GM19193 (cell line): ENCODE measurements around the gene PCDH9.

Source experiments
- POLR2A ChIP-seq: IDR thresholded peaks from 4 replicates; pipeline ENCODE4 v1.6.1; 2011; ENCODE audit not compliant: insufficient read depth, insufficient read length; ENCODE audit errors: extremely low read depth

PCDH9 gene

GRCh38 chr13:67228916-67229315, 1.2 kb downstream of the PCDH9 start:
- no peak for TF ChIP-seq POLR2A

- no peak for TF ChIP-seq POLR2A
Measured at GRCh38 chr13:67228031-67228430, 2.1 kb downstream of the PCDH9 start.

DNA sequence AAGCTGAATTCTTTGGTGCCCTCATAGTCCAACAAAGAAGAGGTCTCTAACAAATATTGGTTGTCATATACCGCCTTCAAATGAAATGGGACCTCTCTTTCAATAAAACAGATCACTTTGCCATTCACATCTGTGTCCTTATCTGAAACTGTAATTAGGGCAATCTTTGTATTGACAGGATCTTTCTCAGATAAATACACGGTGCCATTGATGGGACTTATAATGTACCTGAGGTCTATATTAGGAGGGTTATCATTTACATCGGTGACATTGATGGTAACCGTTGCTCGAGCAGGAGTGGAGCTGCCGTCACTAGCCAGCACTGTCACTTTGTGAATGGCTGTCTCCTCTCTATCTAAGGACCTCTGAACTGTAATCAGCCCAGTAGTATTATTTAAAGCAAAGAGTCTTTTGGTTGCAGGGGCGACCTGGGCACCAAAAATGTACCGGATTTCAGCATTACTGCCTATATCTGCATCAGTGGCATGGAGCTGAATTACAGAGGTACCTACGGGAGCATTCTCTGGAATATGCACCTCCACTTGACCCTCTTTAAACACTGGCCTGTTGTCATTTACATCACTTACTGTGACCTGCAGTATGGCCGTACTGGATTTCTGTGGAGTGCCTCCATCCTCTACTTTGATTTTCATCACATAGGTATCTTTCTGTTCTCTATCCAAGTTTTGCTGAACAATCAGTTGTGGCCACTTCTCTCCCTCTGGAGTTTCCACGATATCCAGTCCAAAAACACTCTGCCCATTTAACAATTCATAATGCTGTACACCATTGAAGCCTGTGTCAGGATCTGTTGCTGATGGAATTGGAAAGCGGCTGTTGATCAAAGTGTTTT, 2.8 kb downstream of the PCDH9 start:
- no peak for TF ChIP-seq POLR2A

DNA sequence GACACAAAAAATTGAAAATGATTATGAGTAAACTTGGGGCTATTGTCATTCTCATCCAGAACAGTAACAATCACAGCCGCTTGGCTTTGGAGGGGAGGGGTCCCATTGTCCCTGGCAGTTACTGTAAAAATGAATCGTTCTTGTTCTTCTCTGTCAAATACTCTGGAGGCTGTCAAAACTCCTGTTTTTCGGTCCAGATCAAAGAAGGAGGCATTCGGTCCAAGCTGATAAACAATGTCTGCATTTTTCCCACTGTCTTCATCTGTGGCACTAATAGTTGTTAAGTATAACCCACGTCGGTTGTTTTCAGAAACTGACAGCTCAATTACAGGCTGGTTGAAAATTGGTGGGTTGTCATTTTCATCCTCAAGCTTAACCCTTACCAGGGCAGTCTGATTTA, 3.4 kb downstream of the PCDH9 start:
- TF ChIP-seq POLR2A, result no peak

GRCh38 chr13:67225252-67226159, 4.6 kb downstream of the PCDH9 start:
- no peak for TF ChIP-seq POLR2A

GRCh38 chr13:67224148-67224846, 5.8 kb downstream of the PCDH9 start:
- no peak for TF ChIP-seq POLR2A

DNA sequence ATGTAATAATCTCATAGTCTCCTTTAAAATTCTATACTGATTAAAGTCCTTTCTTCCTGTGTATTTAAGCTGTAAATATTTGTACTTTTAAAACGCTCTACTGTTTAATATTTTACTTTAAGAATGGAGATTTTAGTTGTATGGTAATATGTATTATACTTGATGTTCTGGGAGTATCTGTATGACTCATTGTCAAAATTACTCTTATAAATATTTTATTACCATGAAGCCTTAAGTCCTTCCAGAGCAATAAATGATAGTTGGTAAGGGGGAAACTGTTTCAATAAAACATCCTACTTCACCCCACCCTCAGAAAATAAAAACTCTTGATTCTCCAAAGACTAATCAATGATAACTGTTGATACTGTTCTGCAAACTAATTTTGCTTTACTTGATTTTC, 6.4 kb downstream of the PCDH9 start:
- TF ChIP-seq POLR2A, result no peak

- no peak for TF ChIP-seq POLR2A
Measured at GRCh38 chr13:67223024-67223423, 7.1 kb downstream of the PCDH9 start.

- no peak for TF ChIP-seq POLR2A
Measured at GRCh38 chr13:67221630-67222226, 8.4 kb downstream of the PCDH9 start.

- no peak for TF ChIP-seq POLR2A
Measured at GRCh38 chr13:67219113-67219512, 11.0 kb downstream of the PCDH9 start.

DNA sequence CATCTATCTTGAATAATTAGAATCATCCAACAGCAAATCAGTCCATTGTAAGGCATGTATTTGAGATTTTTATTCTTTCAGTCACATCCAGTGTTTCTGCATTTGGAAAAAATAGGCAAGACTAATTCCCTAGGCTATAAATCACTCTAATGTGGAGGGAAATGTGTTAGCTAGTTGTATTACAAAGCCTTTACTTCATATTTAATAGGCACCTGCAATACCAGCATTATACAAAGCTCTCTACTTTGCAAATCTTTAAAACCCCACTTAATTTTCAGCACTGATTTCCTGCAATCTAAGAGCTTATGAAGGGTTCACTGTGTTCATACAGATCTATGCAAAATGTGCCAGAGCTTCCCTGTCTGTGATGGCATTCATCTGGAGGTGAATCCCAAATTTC, 12.3 kb downstream of the PCDH9 start:
- TF ChIP-seq POLR2A, result no peak

- no peak for TF ChIP-seq POLR2A
Measured at GRCh38 chr13:67216864-67217263, 13.3 kb downstream of the PCDH9 start.

DNA sequence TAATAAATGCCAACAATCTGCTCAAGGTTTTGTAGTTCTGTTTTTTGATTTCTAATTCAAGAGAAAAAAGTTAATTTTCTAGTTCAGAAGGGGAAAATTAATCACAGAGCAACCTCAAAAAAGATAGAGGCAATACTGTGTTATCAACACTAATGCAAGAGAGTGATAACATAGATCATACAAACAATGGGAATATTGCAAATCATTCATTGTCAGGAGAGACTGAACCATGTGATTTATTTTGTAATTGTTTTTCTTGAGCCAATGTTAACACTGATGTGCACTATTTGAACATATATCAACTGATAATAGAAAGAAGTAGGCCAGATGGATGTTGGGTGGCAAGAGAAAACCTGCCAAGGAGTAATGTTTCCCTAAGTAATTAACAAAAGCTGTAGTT, 19.9 kb downstream of the PCDH9 start:
- TF ChIP-seq POLR2A, result no peak

GRCh38 chr13:67208552-67208951, 21.6 kb downstream of the PCDH9 start:
- no peak for TF ChIP-seq POLR2A

GRCh38 chr13:67204764-67205163, 25.4 kb downstream of the PCDH9 start:
- TF ChIP-seq POLR2A, result no peak
